ENCODE data around the gene SLC6A8. TPM values are rescaled to one million over a fixed set of nuclear protein-coding genes. Genes with fewer than 3 reads are reported as not detected.
"Not testable (repeated sequence)": the region's sequence is repeated elsewhere in the genome, so short reads cannot be mapped to it uniquely, and the experiment has no call there.

Gene SLC6A8
- polyA plus RNA-seq, 6 donors from 2014 or later = 0.06 to 0.78 (median 0.23) TPM; not detected in 3

DNA sequence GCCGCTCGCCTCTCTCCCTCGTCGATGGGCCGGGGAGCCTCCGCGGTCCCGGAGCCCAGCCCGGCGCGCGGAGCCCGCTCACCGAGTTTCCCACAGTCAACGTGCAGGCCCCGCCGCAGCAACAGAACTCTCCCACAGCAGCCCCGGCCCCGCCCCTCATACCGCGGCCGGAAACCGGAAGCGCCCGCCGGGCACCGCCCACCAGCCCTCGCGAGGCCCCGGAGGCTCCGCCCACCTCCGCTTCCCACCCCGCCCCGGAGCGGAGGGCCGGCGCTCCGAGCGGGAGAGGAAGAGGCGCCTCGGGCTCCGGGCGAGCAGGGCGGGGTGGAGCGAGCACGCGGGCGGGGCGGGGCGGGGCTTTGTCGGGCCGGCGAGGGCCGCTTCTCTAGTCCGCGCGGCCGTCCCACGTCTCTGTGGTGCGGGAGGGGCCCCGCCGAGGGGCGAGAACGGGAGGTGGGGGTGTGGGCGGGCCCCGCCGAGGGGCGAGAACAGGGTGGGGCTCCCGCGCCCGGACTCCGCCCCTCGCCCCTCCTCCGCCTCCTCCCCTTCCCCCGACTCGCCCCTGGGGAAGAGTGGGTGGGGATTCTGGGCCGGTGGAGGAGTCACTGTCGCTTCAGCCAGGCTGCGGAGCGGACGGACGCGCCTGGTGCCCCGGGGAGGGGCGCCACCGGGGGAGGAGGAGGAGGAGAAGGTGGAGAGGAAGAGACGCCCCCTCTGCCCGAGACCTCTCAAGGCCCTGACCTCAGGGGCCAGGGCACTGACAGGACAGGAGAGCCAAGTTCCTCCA is 36.7 kb downstream of the SLC6A8 start, which contains the start of the genes ABCD1 and BCAP31:
TSS of gene ABCD1 (plus strand) at position 605 of the 787 bp plus-strand sequence. CDS start 411 bp downstream, outside the sequence.
TSS of gene BCAP31 (minus strand) at position 136 of the 787 bp plus-strand sequence. CDS start 1,143 bp downstream, outside the sequence.
- H3K36me3 Mint-ChIP-seq = no peaks in the 10 kb centered on the region
- H3K4me3 Mint-ChIP-seq = peak within 1 kb of the TSS; percentile 79 to 93 (median 88)
- H3K4me1 Mint-ChIP-seq = peaks cover 13 to 25% (median 19%) of the 10 kb centered on the region in 3 donors
- H3K27ac Mint-ChIP-seq = peak within 1 kb of the TSS; percentile 18 to 94 (median 72)
- no peaks in the 10 kb centered on the region for H3K27me3 Mint-ChIP-seq
- ATAC-seq (ENCODE audit: low read depth in 2 of 2) (peak; percentile 66 to 67), DNase-seq (peak; percentile 89)
- peaks cover 0 to 2% (median 0%) of the 10 kb centered on the region in 7 donors for H3K9me3 Mint-ChIP-seq

DNA sequence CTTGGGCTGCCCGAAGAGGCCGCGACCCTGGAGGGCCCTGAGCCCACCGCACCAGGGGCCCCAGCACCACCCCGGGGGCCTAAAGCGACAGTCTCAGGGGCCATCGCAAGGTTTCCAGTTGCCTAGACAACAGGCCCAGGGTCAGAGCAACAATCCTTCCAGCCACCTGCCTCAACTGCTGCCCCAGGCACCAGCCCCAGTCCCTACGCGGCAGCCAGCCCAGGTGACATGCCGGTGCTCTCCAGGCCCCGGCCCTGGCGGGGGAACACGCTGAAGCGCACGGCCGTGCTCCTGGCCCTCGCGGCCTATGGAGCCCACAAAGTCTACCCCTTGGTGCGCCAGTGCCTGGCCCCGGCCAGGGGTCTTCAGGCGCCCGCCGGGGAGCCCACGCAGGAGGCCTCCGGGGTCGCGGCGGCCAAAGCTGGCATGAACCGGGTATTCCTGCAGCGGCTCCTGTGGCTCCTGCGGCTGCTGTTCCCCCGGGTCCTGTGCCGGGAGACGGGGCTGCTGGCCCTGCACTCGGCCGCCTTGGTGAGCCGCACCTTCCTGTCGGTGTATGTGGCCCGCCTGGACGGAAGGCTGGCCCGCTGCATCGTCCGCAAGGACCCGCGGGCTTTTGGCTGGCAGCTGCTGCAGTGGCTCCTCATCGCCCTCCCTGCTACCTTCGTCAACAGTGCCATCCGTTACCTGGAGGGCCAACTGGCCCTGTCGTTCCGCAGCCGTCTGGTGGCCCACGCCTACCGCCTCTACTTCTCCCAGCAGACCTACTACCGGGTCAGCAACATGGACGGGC is 37.5 kb downstream of the SLC6A8 start:
- Mint-ChIP-seq H3K9me3 (peaks cover 0 to 2% (median 0%) of the 10 kb centered on the region in 7 donors), H3K36me3 (no peaks in the 10 kb centered on the region), H3K27ac (peak overlapping the region in 4 of 6 donors; percentile 18 to 94 (median 68)), H3K27me3 (no peaks in the 10 kb centered on the region), H3K4me1 (peaks cover 13 to 25% (median 19%) of the 10 kb centered on the region in 3 donors), H3K4me3 (peak overlapping the region; percentile 67 to 89 (median 81))
- DNase-seq = no peak
- ATAC-seq (ENCODE audit: low read depth in 2 of 2) = peak in 1 of 2 donors; percentile 2

DNA sequence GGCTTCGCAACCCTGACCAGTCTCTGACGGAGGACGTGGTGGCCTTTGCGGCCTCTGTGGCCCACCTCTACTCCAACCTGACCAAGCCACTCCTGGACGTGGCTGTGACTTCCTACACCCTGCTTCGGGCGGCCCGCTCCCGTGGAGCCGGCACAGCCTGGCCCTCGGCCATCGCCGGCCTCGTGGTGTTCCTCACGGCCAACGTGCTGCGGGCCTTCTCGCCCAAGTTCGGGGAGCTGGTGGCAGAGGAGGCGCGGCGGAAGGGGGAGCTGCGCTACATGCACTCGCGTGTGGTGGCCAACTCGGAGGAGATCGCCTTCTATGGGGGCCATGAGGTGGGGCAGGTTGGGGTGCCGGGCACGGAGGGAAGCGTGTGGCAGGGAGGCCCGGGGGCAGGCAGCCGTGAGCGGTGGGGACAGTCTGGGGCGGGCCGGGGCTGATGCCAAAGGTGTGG is 38.1 kb downstream of the SLC6A8 start:
- H3K27ac Mint-ChIP-seq = peak overlapping the region in 4 of 6 donors; percentile 32 to 94 (median 66)
- peaks cover 0 to 3% (median 0%) of the 10 kb centered on the region in 7 donors for H3K9me3 Mint-ChIP-seq
- H3K4me3 Mint-ChIP-seq = peak overlapping the region; percentile 62 to 89 (median 78)
- peaks cover 17 to 27% (median 19%) of the 10 kb centered on the region in 3 donors for H3K4me1 Mint-ChIP-seq
- no peaks in the 10 kb centered on the region for H3K27me3 Mint-ChIP-seq
- no peak for ATAC-seq (ENCODE audit: low read depth in 2 of 2)
- no peak for DNase-seq
- H3K36me3 Mint-ChIP-seq = peaks cover 0 to 5% of the 10 kb centered on the region in 2 donors

DNA sequence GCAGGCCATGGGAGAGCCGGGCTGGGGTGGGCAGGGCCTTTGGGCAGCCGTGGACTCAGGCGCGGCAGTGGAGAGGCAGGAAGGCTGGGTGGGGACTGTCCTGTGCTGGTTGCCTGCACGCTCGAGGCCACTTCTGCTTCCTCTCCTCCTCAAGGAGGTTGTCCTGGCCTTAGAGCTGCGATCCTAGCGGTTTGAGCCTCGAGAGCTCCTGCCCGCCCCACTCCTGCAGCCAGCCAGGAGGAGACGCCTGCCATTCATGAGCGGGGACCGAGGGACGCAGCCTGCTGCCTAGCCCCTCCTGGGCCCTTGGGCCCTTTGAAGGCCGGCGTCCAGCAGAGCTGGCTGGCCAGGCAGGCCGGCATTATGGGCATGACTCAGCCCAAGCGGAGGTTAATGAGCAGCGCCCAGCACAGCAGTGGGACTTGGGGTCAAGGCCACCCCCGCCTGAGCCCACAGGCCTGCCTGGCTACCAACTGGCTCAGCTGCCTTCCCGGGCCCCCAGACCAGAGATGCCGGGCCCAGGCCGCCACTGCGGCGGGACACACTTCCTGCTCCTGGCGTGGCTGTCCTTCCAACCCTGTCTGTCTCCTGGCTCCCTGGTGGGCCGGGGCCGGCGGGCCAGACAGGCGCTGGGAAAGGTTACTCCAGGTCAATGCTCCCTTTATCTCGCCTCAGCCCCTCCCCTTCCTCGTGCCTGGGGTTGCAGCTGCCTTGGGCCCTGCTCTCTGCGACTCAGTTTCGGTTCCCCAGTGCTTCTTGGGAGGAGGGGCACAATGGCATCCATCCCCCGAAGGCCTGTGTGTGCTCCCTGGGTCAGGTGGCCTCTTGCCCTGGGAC is 38.8 kb downstream of the SLC6A8 start:
- Mint-ChIP-seq H3K27me3 (no peaks in the 10 kb centered on the region), H3K9me3 (peaks cover 0 to 6% (median 1%) of the 10 kb centered on the region in 7 donors), H3K36me3 (peaks cover 4 to 10% of the 10 kb centered on the region in 2 donors), H3K4me1 (peaks cover 17 to 28% (median 22%) of the 10 kb centered on the region in 3 donors), H3K4me3 (peak overlapping the region; percentile 77 to 89 (median 83)), H3K27ac (peak overlapping the region; percentile 89 to 96 (median 94))
- DNase-seq = peak; percentile 81
- ATAC-seq (ENCODE audit: low read depth in 2 of 2) = peak; percentile 58 to 61

DNA sequence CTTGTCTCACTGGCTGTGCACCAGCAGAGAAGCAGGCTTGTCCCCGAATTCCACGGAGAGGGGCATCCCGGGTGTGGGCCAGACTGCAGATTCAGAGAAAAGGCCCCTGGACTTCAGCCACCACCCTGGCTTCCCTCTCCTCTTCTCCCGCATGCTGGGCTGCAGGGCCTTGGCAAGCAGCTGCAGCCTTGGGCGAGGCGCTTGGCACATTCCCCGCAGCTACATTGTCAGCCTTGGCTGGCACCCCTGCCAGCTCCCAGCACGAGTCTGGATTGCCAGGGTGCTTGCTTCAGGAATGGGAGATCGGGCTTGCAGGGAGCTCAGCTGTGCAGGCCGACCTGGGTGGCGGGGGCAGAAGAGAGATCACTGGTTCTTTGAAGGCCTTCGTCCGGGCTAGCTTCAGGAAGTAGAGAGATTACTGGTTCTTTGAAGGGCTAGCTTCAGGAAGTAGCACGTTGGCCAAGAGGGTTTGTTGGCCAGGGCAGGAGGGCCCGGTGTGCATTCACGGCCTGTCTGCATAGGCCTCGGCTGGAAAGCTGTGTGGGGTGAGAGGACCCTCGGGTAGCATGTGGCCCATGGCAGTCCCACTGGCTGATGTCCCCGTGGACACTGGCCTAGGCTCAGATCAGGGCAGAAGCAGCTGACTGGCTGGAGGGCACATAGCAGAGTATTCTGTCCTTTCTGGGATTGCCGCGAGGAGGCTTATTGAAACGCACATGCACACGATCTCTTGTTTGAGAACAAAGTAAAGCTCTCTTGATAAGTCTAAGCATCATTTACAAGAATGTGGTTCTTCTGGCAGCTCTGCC is 39.6 kb downstream of the SLC6A8 start:
- DNase-seq (no peak), ATAC-seq (ENCODE audit: low read depth in 2 of 2) (no peak)
- Mint-ChIP-seq H3K4me3 (peak overlapping the region; percentile 77 to 89 (median 83)), H3K27me3 (no peaks in the 10 kb centered on the region), H3K36me3 (peaks cover 8 to 17% of the 10 kb centered on the region in 2 donors), H3K27ac (peak overlapping the region; percentile 89 to 96 (median 94)), H3K9me3 (peaks cover 0 to 11% (median 7%) of the 10 kb centered on the region in 7 donors), H3K4me1 (peaks cover 17 to 28% (median 21%) of the 10 kb centered on the region in 3 donors)

DNA sequence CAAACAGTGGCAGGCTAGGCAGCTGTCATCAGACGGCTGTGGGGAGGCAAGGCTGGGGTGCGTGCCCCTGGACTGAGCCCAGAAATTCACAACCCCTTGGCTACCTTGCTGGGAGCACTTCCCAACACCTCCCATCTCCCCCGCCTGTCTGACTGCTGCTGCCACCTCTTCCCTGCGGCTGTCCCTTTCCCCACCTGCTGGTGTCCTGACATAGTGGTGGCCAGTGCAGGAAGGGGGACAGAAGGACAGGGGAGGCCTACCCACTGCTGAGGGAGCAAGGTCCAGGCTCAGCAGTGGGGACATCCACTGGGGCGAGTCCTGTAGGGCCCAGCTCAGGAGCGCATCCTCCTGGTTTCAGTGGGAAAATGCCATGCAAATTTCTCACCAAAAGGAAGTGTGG is 40.4 kb downstream of the SLC6A8 start:
- peaks cover 0 to 11% (median 7%) of the 10 kb centered on the region in 7 donors for H3K9me3 Mint-ChIP-seq
- H3K36me3 Mint-ChIP-seq = peaks cover 8 to 17% of the 10 kb centered on the region in 2 donors
- H3K27me3 Mint-ChIP-seq = no peaks in the 10 kb centered on the region
- DNase-seq (no peak), ATAC-seq (ENCODE audit: low read depth in 2 of 2) (no peak)
- H3K4me3 Mint-ChIP-seq = peak overlapping the region in 1 of 8 donors; percentile 46
- peak overlapping the region in 2 of 6 donors; percentile 91 to 92 for H3K27ac Mint-ChIP-seq
- peaks cover 15 to 22% (median 17%) of the 10 kb centered on the region in 3 donors for H3K4me1 Mint-ChIP-seq

DNA sequence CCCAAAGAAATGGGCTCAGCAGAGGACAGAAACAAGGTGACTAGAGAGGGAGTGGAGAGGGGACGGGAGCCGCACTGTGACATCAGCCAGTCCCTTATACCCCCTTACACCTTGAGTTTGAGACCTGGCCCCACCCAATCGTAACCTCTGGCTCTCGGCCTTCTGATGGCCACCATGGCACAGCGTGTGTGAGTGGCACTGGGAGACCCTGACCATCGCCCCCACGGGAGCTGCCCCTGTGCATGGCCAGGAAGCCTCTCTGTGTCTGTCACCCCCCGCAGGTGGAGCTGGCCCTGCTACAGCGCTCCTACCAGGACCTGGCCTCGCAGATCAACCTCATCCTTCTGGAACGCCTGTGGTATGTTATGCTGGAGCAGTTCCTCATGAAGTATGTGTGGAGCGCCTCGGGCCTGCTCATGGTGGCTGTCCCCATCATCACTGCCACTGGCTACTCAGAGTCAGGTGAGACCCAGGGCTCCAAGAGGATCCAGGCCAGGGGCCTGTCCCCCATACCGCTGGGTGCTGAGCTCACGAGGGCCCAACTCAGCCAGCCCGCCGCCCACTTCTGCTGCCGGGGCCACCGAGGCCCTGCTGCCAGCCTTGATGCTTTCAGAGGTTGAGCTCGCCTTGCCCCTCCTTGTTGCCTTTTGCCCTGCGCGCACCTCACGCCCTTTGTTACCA is 41.4 kb downstream of the SLC6A8 start:
- Mint-ChIP-seq H3K36me3 (peaks cover 8 to 17% of the 10 kb centered on the region in 2 donors), H3K27me3 (no peaks in the 10 kb centered on the region), H3K4me3 (peak overlapping the region in 3 of 8 donors; percentile 9 to 78 (median 12)), H3K4me1 (peaks cover 15 to 18% (median 17%) of the 10 kb centered on the region in 3 donors), H3K27ac (peak overlapping the region in 4 of 6 donors; percentile 41 to 74 (median 71)), H3K9me3 (peaks cover 0 to 11% (median 7%) of the 10 kb centered on the region in 7 donors)
- DNase-seq (no peak), ATAC-seq (ENCODE audit: low read depth in 2 of 2) (no peak)

DNA sequence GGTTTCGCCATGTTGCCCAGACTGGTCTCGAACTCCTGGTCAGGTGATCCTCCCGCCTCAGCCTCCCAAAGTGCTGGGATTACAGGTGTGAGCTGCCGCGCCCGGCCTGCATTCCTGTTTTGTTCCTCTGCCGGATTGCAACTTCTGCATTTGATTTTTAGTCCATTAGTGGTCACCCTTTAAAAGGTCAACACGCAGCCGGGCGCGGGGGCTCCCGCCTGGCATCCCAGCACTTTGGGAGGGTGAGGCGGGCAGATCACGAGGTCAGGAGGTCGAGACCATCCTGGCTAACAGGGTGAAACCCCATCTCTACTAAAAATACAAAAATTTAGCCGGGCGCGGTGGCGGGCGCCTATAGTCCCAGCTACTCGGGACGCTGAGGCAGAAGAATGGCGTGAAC is 42.4 kb downstream of the SLC6A8 start:
- peaks cover 12 to 24% of the 10 kb centered on the region in 2 donors for H3K36me3 Mint-ChIP-seq
- H3K4me3 Mint-ChIP-seq; DNase-seq; H3K27ac Mint-ChIP-seq; H3K27me3 Mint-ChIP-seq; ATAC-seq (ENCODE audit: low read depth in 2 of 2): not testable (repeated sequence)
- peaks cover 0 to 12% (median 7%) of the 10 kb centered on the region in 7 donors for H3K9me3 Mint-ChIP-seq
- H3K4me1 Mint-ChIP-seq = peaks cover 15 to 18% (median 17%) of the 10 kb centered on the region in 3 donors

DNA sequence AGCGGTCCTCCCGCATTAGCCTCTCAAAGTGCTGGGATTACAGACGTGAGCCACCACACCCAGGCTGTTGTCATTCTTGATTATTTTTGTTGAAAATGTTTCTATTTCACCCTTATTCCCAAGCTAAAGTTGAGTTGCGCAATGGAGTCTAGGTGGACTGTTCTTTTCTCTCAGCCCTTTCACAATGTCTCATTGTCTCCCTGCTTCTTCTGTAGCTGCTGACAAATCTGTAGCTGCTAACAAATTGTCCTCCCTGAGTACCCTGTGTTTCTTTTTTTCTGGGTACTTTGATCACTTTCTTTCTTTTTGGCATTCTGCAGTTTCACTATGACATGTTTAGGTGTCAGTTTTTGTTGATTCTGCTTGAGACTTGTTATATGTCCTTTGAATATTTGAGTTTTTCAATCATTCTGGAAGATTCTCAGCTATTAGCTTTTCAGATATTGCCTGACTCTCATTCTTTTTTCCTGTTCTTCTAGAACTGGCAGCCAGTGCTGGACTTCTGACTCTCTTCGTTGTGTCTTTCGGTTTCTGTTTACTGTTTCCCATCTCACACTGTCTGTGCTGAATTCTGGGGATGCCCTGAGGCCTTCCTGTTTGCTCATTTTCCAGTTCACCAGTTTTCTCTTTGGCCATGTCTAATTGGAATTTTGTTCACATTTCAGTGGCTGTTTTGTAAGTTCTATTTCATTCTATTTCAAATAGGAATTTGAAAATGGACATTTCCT is 43.6 kb downstream of the SLC6A8 start:
- no peak for DNase-seq
- Mint-ChIP-seq H3K4me3 (peak overlapping the region in 1 of 8 donors; percentile 54), H3K4me1 (peaks cover 15 to 21% (median 18%) of the 10 kb centered on the region in 3 donors), H3K36me3 (peaks cover 13 to 24% of the 10 kb centered on the region in 2 donors), H3K27ac (peak overlapping the region in 2 of 6 donors; percentile 39 to 55), H3K27me3 (no peaks in the 10 kb centered on the region), H3K9me3 (peaks cover 0 to 12% (median 7%) of the 10 kb centered on the region in 7 donors)
- ATAC-seq (ENCODE audit: low read depth in 2 of 2) = no peak

DNA sequence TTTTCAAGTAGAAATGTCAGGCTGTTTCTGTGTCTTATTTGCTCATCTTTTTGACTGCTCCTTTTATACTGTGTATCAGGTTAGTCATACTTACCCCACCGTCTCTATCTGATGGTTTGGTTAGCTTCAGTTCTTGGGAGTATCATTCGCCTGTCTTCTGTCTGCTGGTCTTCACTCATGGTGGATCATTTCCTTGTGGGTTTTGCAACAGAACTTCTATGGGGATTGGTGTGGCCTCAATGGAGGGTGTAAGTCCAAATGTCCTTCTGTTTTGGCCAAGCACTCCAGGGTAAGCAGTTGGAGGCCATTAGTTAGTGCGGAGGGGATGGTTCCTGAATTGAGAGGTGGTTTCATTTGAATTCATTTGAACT is 44.1 kb downstream of the SLC6A8 start:
- Mint-ChIP-seq H3K4me1 (peaks cover 12 to 23% (median 17%) of the 10 kb centered on the region in 3 donors), H3K27me3 (no peaks in the 10 kb centered on the region), H3K9me3 (peaks cover 0 to 12% (median 7%) of the 10 kb centered on the region in 7 donors), H3K27ac (peak overlapping the region in 1 of 6 donors; percentile 55), H3K36me3 (peaks cover 13 to 24% of the 10 kb centered on the region in 2 donors), H3K4me3 (peak overlapping the region in 1 of 8 donors; percentile 54)
- ATAC-seq (ENCODE audit: low read depth in 2 of 2) (no peak), DNase-seq (no peak)

DNA sequence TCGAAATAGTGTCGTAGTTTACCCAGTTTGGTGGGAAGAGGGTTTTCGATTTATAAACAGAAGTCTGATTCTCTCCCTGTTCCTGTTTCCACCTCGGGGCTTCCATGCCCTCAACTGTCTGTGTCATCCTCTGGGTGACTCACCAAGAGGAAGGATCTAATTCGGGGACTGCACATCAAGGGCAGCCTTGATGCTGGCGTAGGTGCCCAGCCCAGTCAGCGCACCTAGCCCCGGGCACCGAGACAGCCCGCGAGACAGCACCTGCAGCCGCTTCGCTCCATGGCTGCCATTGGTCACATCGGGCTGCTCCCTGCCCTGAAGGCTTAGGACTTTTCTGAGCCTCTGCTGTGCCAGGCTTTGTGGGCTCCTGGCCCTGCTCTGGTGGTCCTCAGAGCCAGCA is 44.7 kb downstream of the SLC6A8 start:
- Mint-ChIP-seq H3K27ac (no peak overlapping the region), H3K4me3 (peak overlapping the region in 1 of 8 donors; percentile 74), H3K4me1 (peaks cover 6 to 17% (median 11%) of the 10 kb centered on the region in 3 donors), H3K36me3 (peaks cover 13 to 24% of the 10 kb centered on the region in 2 donors), H3K9me3 (peaks cover 0 to 12% (median 7%) of the 10 kb centered on the region in 7 donors), H3K27me3 (no peaks in the 10 kb centered on the region)
- ATAC-seq (ENCODE audit: low read depth in 2 of 2) (no peak), DNase-seq (no peak)
